Ovary (tissue), 9 donors: ENCODE measurements around the gene CHAD. TPM values are rescaled to one million over a fixed set of nuclear protein-coding genes. Genes with fewer than 3 reads are reported as not detected.
A peak's percentile ranks its signal among the peaks of the same experiment; 100 is the strongest.

Experiments
- DNase-seq, 5 donors: peaks; one replicate each; pipeline ENCODE4 v3.0.0-alpha.2; 2019 to 2020
- H3K27ac ChIP-seq, 2 donors: fragments of 200-600 bp; one replicate each; pipeline versions ENCODE4 v1.5.1 to v1.8.0; 2019 to 2022
- H3K27me3 ChIP-seq: fragments of 200-600 bp; one replicate; pipeline ENCODE4 v1.8.0; 2022
- H3K36me3 ChIP-seq: fragments of 200-600 bp; sonication (generic); one replicate; pipeline ENCODE4 v1.5.1; 2019
- H3K4me1 ChIP-seq: one replicate; pipeline ENCODE4 v1.8.1; 2013; ENCODE audit warnings: mild to moderate bottlenecking, moderate library complexity; ENCODE audit not compliant: insufficient read depth
- H3K4me3 ChIP-seq: fragments of 200-600 bp; sonication (generic); one replicate; pipeline ENCODE4 v1.5.1; 2017
- H3K9me3 ChIP-seq, 2 donors: fragments of 200-600 bp in 1 of 2; sonication (generic) in 1 of 2; one replicate each; pipeline versions ENCODE4 v1.5.1 to v1.8.1; 2013 to 2019; ENCODE audit warnings: mild to moderate bottlenecking in 1 of 2, moderate library complexity in 1 of 2
- CTCF ChIP-seq, 3 donors: fragments of 450-650 bp in 2 of 3; fragments of 200-600 bp in 1 of 3; IDR thresholded peaks; one replicate each; pipeline versions ENCODE4 v1.5.1 to v1.8.0; 2016 to 2022; ENCODE audit warnings: antibody characterized with exemption in 3 of 3, mild to moderate bottlenecking in 1 of 3
- EP300 ChIP-seq: sonication (generic); formaldehyde crosslinking; IDR thresholded peaks from one replicate; pipeline ENCODE4 v1.6.1; 2017; ENCODE audit warnings: antibody characterized with exemption
- POLR2A ChIP-seq: fragments of 450-650 bp; IDR thresholded peaks from one replicate; pipeline ENCODE4 v1.6.1; 2017; ENCODE audit warnings: antibody characterized with exemption, mild to moderate bottlenecking, moderate library complexity
- WGBS, 3 donors: extraction: QIAGEN DNeasy Blood & Tissue Kit in 1 of 3; methylation state at CpG; one replicate each; pipeline versions ENCODE4 v1.1.5 to v1.1.7; 2013 to 2017; 5-methylcytosine and 5-hydroxymethylcytosine counted together
- intact Hi-C, 4 donors: fragments of 100-400 bp; cut with DNase I; formaldehyde crosslinking; loops; one replicate each; pipeline versions ENCODE4 v1.11.0 to v1.15.1; 2022 to 2023
- polyA plus RNA-seq, 2 donors: library from polyadenylated mRNA; stranded (reverse); fragments of 200-250 nt in 1 of 2; fragments of 350-450 nt in 1 of 2; fragmentation: Illumina TruSeq in 1 of 2; extraction: RNeasy Lipid Tissue Mini Kit (QIAGEN cat#74804) in 1 of 2; gene quantifications; one replicate each; pipeline ENCODE4 v1.2.3, GENCODE V29; 2013 to 2014
- total RNA-seq, 7 donors: library from RNA; depleted of rRNA in 2 of 7; stranded (reverse); fragments of >200 nt in 2 of 7; fragmentation: NEBNext Ultra II Directional in 3 of 7; extraction: Animal tissue kit (Norgen Biotek cat#: 25700) in 3 of 7; gene quantifications; one replicate each; pipeline versions ENCODE4 v1.1.0 to v1.2.4, GENCODE V29; 2016 to 2023
- donor health status: DM: no; HTN: no; CAD: no; lungs with moderate emphysema.
- donor health status: DM: no; HTN: no; CAD: no.
- donor health status: Bipolar disorder and iron deficiency.
- donor health status: DM: yes; HTN: yes; CAD: no.
- donor health status: DM: no; HTN: no; CAD: no.
- donor health status: DM: yes; HTN: yes; CAD: no.

CHAD gene
- total and polyA plus RNA-seq, 9 donors: 0.18 to 2.5 (median 0.46) TPM; not detected in 1

- Histone ChIP-seq H3K4me3 (peak overlapping the region; percentile 61), H3K4me1 (peaks cover 12% of the 10 kb centered on the region), H3K36me3 (no peaks in the 10 kb centered on the region), H3K27me3 (no peaks in the 10 kb centered on the region), H3K27ac (peak overlapping the region; percentile 58 to 73), H3K9me3 (no peaks in the 10 kb centered on the region)
- intact Hi-C loops: loop anchor here in 1 of 4 donors (5.0 kb wide), 1 partner anchor 33 kb away; no protein-coding TSS in a partner anchor
- no peak for TF ChIP-seq CTCF (IDR thresholded peaks at IDR 0.05)
- DNase-seq: no peak
- WGBS, 3 donors: 38 to 47% (median 46%) methylated on average over 32 of the region's 32 CpGs
These were observed 40.1 kb upstream of the CHAD start for GRCh38 chr17:50508573-50509460.

- WGBS, 3 donors: 10 to 16% (median 13%) methylated on average over 29 to 66 of the region's 66 CpGs
- peak within 1 kb of the TSS; percentile 58 to 73 for H3K27ac ChIP-seq
- intact Hi-C loops: loop anchor here in 1 of 4 donors (5.0 kb wide), 1 partner anchor 34 kb away; no protein-coding TSS in a partner anchor
- peak; percentile 78 to 89 (median 83) for DNase-seq
- H3K4me3 ChIP-seq: peak within 1 kb of the TSS; percentile 61
- H3K9me3 ChIP-seq: no peaks in the 10 kb centered on the region
- peaks cover 12% of the 10 kb centered on the region for H3K4me1 ChIP-seq
- no peaks in the 10 kb centered on the region for H3K36me3 ChIP-seq
- H3K27me3 ChIP-seq: no peaks in the 10 kb centered on the region
- TF ChIP-seq CTCF (IDR thresholded peaks at IDR 0.05) (no peak), EP300 (peak; percentile 13), POLR2A (peak; percentile 17)
These were observed 39.3 kb upstream of the CHAD start, which contains the start of gene MYCBPAP for GRCh38 chr17:50507871-50508572. Gene MYCBPAP, plus strand, starts transcription at chr17:50508439. Its CDS starts 236 bp downstream, at chr17:50508675.

- 82 to 86% (median 86%) methylated on average over 7 of the region's 7 CpGs for WGBS, 3 donors
- TF ChIP-seq CTCF (IDR thresholded peaks at IDR 0.05): no peak
- TF ChIP-seq EP300: no peak
These were observed 37.6 kb upstream of the CHAD start for GRCh38 chr17:50506298-50506697.

GRCh38 chr17:50505591-50506130 is 37.0 kb upstream of the CHAD start:
- intact Hi-C loops: loop anchor here in 1 of 4 donors (5.0 kb wide), 1 partner anchor 37 kb away; no protein-coding TSS in a partner anchor
- Histone ChIP-seq H3K27me3 (no peaks in the 10 kb centered on the region), H3K27ac (no peak overlapping the region), H3K36me3 (no peaks in the 10 kb centered on the region), H3K4me1 (peaks cover 4% of the 10 kb centered on the region), H3K9me3 (no peaks in the 10 kb centered on the region), H3K4me3 (no peak overlapping the region)
- DNase-seq: no peak
- 81 to 85% (median 84%) methylated on average over 7 of the region's 7 CpGs for WGBS, 3 donors
- TF ChIP-seq EP300 (no peak), POLR2A (no peak), CTCF (IDR thresholded peaks at IDR 0.05) (no peak)

More at GRCh38 chr17:50506298-50506697, 37.6 kb upstream of the CHAD start:
- Histone ChIP-seq H3K4me1 (peaks cover 4% of the 10 kb centered on the region), H3K4me3 (no peak overlapping the region), H3K27ac (no peak overlapping the region), H3K27me3 (no peaks in the 10 kb centered on the region), H3K36me3 (no peaks in the 10 kb centered on the region), H3K9me3 (no peaks in the 10 kb centered on the region)
- intact Hi-C loops: loop anchor here in 1 of 4 donors (5.0 kb wide), 1 partner anchor 36 kb away; no protein-coding TSS in a partner anchor
- DNase-seq: peak in 1 of 5 donors; percentile 9
